DMS 273 treated with DMSO at 0.1 percent for 48 hours (cell line): ENCODE results near the gene RNU6-8.

Experiments
- DNase-seq: peaks from one replicate; lab custom pipeline; 2025; lab: John Stamatoyannopoulos, UW

Gene RNU6-8

DNA sequence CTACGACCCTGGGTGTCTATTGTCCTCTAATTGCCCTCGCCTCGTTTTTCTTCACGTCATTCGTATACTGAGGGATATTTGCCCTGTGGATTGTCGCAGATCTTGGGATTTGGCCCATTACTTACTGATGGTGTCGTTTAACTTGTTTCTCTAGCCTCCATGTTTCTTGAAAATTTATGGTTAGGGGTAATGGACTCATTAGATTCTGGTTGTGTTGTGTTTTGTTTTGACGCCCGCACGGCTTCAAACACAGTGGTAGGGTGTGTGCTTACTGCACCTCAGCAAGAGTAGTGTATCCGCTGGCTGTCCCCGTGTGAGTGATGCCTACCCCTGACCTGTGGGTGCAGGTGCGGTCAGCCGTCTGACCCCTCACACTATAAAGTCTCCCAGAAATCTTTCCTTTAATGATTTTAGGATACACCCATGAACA is 874 bp upstream of the RNU6-8 start:
- no peak for DNase-seq

DNA sequence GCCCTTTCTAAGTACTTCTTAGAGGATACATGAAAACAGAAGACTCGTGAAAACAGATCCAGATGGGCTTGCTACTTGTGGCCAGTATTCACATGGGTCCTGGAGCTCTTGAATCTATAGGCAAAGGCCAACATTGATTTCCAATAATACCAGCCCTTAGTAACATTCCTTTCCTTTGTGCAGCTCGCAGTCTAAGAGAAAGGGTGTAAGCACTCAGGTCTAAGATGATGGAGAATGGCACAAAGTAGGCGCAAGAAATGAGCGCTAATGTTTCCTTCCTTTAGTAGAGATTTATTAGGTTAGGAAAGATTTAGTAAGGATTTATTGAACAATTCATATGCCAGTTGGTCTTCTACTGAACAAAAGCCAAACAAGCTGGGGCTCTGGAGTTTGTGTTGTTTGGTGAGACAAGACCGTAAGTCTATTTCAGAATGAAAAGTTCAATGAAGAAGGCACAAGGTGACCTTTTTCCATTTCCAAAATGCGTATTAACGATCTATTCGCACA is 525 bp downstream of the RNU6-8 start:
- DNase-seq = no peak

DNA sequence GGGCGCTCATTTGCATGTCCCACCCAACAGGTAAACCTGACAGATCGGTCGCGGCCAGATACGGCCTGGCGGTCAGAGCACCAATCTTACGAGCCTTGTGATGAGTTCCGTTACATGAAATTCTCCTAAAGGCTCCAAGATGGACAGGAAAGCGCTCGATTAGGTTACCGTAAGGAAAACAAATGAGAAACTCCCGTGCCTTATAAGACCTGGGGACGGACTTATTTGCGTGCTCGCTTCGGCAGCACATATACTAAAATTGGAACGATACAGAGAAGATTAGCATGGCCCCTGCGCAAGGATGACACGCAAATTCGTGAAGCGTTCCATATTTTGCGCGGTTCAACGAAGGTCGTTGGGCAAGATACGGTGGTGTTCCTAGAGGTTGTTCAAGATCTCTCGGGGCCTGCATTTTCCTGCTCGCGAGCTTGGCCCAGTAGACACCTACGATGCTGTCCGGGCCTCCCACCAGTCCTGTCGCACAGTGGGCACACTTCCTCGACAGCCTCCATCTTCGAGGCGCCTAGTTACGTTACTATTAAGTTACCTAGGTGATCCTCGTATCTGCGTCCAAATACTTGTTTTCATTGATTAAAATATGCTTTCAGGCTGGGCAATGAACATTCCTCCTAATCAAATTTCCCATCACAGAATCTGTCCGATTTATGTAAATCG is 1.1 kb downstream of the RNU6-8 start, which contains the start of gene RNU6-7:
RNU6-7 (plus strand) TSS at position 230 of the 675 bp plus-strand sequence.
- peak; percentile 16 for DNase-seq

DNA sequence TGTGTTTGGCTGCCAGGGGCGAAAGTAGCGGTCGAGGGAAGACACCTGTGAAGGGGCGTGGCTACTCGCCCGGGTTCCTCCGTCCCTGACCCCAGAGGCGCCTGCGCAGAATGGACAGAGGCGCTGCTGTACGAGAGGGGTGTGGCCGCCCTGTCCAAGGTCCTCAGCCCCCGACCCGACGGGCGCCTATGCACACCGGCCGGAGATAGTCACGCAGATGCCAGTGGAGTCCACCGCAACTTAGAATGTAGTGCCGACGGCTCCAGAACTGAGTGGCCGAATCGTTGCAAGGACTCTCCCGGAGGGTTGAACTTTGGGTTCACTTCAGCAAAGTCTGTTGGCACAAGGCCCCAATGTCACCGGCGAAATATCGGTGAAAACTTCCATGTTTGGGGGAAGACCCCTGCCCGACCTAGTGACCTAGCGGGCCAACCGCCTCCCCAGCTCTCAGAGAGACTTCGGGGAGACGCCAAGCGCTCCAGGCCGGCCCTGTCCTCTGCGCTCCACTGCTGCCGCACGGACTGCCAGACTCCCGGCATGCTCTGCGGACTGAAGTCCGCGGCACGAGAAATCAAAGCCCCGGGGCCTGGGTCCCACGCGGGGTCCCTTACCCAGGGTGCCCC is 1.8 kb downstream of the RNU6-8 start:
- peak; percentile 26 for DNase-seq

DNA sequence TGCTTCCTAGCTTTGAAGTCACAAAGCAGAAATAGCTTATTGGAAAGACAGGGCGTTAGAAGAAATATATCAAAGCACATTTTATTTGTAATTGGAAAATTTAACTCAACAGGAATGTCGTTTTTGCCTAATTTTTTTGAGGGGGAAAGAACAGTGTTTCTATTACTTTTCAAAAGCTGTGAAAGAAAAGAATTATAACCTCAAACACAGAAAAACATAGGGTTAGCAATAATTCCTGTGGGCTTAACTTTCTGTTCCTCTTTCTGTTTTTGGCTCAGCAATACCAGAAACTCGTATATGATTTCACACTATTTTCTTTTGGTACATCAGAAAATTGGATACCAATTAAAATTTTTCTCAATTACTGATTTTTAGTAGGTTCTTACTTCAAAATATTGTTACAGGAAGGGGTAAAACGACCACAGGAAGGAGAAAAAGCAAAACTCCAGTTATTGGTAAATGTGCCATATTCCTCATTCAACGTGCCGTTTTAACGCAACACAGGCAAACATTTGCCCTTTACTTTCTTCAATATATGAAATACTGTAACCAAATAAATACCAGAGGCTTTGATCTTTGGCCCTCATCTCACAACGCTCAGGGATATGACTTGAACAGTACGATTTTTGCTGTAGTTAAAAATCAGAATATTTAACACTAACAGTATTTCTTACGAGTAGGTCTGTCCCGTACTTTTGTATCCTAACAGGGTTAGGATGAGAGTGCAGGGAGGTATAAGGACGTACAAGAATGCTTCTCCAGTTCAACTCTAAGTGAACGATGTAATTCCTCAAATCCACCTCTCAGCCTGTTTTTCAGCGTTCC is 2.5 kb downstream of the RNU6-8 start:
- DNase-seq = no peak

DNA sequence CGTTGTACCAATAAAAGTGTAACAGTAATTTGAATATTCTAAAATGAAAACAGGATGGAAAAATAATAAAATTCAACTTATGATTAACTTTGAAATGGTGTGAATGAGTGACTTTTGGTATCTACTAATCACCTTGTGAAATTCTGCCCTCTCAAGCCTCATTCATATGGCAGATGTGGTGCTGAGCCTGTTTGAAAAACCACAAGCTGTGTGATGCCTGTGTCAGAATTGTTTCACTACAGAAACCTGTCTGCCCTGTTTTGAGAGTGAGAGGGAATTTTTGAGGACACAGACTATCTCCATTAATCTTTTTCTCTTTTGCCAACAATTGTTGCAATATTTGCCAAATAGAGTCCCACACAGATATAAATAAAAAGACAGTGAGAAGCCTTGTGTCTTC is 5.2 kb downstream of the RNU6-8 start:
- DNase-seq = no peak

DNA sequence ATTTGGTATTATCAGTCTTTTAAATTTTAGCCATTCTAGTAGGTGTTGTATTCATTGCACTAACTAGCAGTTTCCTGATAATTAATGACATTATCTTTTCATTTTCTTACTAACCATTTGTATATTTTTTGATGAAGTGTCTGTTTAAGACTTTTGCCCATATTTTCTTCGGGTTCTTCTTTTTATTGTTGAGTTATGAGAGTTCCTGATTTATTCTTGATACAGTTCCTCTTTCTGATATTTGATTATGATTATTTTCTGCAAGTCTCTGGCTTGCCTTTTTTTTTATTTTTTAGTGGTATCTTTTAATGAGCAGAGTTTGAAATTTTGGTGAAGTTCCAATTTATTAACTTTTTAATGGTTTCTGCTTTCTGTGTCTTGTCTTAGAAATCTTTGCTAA is 7.4 kb downstream of the RNU6-8 start:
- DNase-seq = no peak

DNA sequence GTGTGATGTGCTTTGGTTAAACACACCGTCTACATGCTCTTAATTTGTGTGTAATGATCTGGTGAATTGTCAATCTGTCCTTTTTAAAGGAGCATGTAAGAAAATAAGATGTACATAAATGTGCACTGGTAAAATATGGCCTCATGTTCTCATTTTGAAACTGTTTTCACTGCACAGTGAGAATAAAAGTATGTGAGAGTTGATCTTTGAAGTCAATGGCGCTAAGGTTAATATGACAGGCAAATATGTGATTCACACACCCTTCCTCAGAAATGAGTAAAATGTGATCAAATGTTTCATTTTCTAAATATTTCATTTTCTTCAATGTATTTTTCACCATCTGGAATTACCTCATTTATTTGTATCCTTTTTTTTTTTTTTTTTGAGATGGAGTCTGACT is 9.5 kb downstream of the RNU6-8 start:
- DNase-seq = no peak

DNA sequence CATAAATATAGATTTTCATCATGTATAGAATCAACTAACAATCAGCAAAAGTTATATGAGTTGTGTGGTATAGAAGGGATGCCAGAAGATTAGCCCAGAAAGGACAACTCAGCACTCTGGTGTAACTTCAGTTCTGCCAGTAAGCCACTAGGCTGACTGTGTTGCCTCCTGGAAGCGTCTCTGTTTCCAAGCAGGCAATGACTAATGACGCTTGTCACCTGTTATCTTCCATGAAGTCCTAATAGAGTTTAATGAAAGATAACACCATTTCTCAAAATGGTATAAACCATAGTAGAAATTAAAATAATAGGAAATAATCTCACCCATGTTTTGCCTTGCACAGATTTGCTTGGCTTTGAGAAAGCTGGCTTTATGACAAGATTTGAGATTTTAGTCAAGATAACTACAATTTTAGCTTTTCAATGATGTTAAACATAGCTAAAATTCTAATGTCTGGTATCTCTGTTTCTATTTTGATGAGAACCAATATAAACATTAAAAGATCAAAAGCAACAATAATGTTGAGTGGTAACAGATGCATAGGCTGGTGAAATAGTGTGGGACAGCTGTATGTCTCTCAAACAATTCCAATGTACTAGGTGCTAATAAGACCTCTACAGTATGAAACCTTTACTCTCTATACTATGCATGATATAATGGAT is 10.2 kb downstream of the RNU6-8 start:
- DNase-seq = no peak

DNA sequence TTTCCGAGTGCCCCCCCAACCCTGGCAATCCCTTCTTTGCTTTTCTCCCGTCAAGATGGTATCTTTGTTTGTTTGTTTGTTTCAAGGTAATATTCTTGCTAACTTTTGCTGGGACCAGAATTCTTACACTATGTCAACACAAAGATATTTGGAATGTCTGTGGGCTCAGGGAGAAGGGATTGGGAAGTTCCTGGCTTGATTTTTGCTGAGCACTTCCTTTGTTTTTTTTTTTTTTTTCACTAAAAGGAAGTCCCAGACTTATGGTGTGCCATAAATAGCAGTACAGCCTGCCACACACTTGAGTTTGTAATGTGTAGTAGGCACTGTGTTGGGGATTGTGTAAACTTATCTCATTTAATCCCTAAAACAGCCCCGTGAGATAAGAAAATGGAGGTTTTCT is 12.4 kb downstream of the RNU6-8 start:
- no peak for DNase-seq

DNA sequence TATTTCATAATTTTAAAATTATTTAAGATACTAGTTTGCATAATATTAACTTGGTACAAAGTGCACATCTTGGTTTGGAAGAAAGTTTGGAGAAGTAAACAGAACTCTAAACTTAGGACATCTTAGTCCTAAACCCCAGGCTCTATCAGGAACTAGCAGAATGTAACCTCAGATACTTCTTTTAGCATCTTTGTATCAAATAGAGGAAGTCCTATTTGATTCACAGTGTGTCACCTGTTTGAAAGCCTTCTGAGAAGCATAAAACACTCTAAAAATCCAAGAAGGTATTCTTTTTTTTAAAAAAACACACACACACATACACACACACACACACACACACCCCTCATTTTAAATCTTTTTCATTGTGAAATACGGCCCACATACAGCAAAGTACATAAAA is 13.3 kb downstream of the RNU6-8 start:
- DNase-seq = no peak

DNA sequence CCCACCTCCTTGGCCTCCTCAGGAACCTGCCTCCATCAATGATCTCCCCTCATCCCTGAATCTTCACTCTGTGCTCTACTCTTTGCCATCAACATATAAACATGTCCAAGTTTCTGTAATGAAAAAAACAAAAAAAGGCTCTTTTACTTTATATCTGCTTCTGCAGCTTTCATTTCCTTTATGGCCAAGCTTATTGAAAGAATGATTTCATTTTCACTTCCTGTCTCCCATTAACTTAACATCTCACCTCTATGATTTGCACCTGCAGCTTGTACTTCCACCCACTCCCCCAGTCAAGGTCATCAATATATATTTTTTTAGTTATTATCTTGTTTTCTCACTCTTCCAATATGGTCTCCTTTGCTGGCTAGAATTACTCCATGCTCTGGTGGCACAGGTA is 16.8 kb downstream of the RNU6-8 start:
- DNase-seq = no peak

DNA sequence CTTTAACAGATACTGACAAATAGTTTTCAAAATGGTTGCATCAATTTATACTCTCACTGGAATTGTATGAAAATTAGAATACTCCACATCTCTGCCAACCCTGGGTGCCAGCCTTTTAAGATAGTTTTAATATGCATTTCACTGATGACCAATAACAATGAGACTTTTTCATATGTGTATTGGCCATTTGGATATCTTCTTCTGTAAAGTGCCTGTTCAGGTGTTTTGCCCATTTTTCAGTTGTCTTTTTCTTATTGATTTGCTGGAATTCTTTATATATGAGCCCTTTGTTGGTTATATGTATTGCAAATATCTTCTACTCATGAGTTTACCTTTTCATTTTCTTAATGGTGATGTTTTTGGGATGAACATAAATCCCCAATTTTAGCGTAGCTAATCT is 18.0 kb downstream of the RNU6-8 start:
- DNase-seq = no peak

DNA sequence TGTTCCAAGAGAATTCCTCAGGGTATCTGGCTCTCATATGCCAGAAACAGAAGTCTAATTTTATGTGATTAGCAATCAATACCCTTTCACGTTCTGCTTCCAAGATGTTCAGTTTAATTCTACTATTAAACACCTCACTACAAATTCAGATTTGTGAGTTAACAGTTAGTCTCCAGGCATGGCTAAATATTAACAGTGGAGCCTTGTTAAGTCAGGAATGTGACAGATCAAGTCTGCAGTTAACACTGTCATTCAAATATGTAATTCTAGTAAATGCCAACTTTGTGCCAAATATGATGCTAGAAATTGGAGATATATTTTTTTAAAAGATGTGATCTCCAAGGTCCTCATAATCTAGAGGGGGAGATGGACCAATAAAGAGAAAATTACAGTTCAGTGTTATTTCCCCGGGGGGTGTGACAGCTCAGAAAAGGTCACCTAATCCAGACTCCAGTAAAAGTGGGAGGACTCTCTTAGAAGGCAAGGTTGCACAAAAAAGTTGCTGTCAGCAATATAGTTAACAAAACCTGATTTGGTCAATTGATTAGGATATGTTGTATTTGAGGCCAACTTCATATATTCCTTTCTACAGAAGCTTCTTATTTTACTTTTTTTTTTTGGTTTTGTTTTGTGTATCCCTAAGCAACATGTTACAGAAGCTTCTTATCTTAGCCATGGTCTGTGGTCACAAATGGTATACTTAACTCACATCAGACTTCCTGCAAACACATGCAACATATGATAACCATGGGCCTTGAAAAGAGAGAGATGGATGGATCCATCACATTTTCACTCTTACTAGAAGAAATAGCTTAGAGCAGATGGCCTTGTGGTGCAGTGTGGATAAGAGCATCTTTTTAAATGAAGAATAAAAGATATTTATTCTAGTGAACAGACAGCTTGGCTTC is 19.7 kb downstream of the RNU6-8 start:
- no peak for DNase-seq

DNA sequence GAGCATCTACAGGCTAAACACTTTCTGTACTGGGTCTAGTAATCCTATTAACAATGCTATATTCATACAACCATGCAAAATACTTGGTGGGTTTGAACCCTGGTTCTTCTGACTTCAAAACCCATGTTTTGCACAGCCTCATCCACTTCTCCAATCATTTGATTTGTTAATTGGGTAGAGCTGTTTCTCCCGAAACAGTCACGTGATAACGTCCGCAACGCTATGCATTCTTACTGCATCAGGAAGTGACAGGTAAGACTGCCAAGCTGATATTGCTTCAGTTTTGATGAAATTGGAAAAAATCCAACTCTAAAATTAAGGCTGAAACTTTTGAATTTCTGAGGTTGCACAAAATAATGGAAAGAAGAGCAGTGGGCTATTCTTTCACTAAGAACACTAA is 31.6 kb downstream of the RNU6-8 start:
- no peak for DNase-seq

DNA sequence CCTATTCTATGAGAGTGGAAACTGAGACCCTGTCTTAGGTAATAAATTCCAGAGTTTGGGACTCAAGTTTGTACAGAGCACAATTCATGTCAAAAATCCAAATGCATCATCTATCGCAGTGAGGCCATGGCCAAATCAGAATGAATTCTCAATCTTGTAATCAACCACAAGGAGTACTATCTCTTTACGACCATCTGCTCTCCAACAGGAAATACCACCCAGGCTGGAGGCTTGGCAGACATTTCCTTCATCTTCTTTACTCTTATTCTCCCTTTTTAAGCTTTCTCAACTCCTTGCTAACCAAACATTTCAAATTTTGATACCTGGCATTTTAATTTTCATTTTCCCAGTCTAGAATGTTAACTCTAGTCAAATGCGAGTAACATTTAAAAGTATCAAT is 33.9 kb downstream of the RNU6-8 start:
- DNase-seq = no peak

DNA sequence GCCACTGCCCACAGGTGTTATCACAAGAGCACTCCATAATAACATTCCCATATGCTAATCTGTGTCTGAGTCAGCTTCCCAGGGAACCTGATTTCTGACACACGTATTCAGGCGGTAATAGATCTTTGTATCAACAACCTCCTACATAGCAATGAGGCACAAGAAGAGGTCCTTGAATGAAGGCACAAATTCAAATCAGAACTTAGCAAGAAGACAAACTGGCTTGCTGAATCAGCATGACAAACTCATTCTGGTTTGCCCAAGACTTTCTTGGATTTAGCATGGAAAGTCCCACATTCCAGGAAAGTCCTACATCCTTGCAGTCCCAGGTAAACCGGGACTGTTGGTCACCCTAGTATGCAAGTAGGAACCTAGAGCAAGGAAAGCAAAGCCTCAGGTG is 35.2 kb downstream of the RNU6-8 start:
- DNase-seq = no peak

DNA sequence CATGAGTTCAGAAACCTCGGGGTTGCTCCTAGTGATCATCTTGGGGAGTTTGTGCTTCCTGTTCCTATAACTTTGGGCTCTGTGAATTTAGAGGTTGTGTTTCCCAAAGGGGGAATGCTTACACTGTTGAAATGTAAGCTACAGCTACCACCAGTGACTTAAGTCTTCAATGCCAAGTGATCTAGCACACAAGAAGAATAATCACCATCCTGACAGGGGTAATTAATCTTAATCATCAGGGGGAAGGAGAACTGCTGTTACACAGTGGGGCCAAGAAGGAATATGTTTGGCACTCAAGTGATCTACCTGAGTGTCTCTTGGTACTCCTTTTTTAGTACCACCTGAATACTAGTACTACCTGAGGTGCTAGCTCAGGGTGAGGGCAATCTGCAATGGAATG is 36.1 kb downstream of the RNU6-8 start:
- DNase-seq = no peak

DNA sequence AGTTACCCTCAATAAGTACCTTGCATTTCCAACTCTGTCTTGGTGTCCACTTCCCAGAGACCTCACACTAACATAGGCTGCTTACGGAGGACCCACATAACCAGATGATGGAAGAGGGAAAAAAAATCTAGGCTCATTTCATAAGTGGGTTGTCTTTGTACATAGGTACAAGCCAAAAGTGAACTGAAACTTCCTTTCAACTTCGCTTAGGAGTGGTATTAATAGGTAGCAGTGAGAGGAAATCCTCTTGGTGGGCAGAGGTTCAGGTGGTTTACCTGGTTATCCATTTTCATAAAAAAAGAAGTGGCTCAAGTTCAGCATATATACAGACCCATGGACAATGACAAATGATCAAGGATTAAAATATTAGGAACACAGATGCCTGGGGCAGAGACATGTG is 37.0 kb downstream of the RNU6-8 start:
- DNase-seq = no peak
